PFSK-1 (cell line): ENCODE results near the gene LCP2.

Source experiments
- FOXP2 ChIP-seq: optimal IDR thresholded peaks from 2 replicates; pipeline ENCODE3; 2011; ENCODE audit warnings: borderline replicate concordance, control low read depth, inconsistent platforms; ENCODE audit not compliant: insufficient read depth; ENCODE audit errors: extremely low read length, extremely low read depth
- POLR2AphosphoS5 ChIP-seq: IDR thresholded peaks from 2 replicates; pipeline ENCODE4 v1.6.1; 2012; ENCODE audit warnings: low read depth, mild to moderate bottlenecking, control low read depth, low read length, moderate library complexity
- REST ChIP-seq, 2 experiments: IDR thresholded peaks; 2 replicates each; pipeline versions ENCODE4 v1.6.1 to v1.8.0; 2011 to 2012; ENCODE audit warnings: low read depth in 2 of 2, low read length in 2 of 2, control low read depth in 1 of 2, inconsistent platforms in 1 of 2, mild to moderate bottlenecking in 1 of 2, moderate library complexity in 1 of 2; ENCODE audit not compliant: insufficient read depth in 1 of 2
- SIN3A ChIP-seq: IDR thresholded peaks from 2 replicates; pipeline ENCODE4 v1.6.1; 2012; ENCODE audit warnings: mild to moderate bottlenecking, low read length, moderate library complexity, borderline replicate concordance; ENCODE audit not compliant: insufficient read depth
- TAF1 ChIP-seq: IDR thresholded peaks from 2 replicates; pipeline ENCODE4 v1.6.1; 2012; ENCODE audit warnings: low read length, control low read depth, borderline replicate concordance; ENCODE audit not compliant: insufficient read depth

LCP2 gene

GRCh38 chr5:170251462-170251861, 46.1 kb downstream of the LCP2 start:
- TF ChIP-seq REST (IDR thresholded peaks at IDR 0.05; ENCODE audit: insufficient read depth in 1 of 2, low read depth in 2 of 2, low read length in 2 of 2) (no peak), POLR2AphosphoS5 (no peak), TAF1 (no peak), FOXP2 (no peak), SIN3A (no peak)

DNA sequence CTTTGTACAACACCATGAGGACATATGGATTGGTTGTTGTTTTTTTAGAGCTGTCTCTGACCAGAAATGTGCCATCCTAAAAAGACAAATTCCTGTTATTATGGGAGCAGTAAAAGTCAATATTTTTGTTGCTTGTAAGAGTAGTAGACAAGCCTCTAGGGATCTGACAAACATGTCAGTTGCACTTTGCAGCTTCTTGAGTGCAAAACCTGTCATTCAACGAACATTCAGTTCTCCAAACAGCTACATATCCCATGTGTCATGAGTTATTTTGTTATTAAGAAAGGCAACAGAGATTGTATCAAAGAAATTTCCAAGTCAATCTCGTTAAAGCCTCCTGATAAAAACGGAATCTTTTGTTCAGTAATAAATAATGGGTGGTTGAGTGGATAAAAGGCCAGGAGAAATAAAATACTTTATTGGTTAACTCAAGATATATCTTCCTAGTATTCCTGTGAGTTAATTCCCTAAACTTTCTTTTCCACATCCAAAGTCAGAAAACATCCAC, 46.7 kb downstream of the LCP2 start:
- no peak for TF ChIP-seq SIN3A
- no peak for TF ChIP-seq POLR2AphosphoS5
- TF ChIP-seq FOXP2 = no peak
- no peak for TF ChIP-seq TAF1
- TF ChIP-seq REST (IDR thresholded peaks at IDR 0.05; ENCODE audit: insufficient read depth in 1 of 2, low read depth in 2 of 2, low read length in 2 of 2) = no peak

DNA sequence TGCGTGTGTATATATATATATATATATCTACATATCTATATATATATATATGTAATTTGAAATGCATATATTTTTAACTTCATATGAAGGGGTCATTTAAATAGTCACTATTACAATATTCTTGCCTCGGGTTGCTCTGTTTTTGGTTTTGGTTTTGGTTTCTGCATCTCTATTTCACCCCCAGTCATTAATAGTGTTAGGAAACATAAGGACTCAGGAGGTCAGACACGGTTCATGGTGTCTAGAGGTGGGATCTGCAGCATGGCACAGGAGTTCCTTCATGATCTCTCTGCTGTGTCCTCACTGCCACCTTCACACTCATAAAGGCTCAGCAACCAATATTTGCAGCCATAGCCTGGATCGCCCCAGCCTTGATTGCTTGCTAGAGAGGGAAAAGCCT, 48.2 kb downstream of the LCP2 start:
- TF ChIP-seq SIN3A (no peak), REST (IDR thresholded peaks at IDR 0.05; ENCODE audit: insufficient read depth in 1 of 2, low read depth in 2 of 2, low read length in 2 of 2) (no peak), TAF1 (no peak), POLR2AphosphoS5 (no peak), FOXP2 (no peak)

DNA sequence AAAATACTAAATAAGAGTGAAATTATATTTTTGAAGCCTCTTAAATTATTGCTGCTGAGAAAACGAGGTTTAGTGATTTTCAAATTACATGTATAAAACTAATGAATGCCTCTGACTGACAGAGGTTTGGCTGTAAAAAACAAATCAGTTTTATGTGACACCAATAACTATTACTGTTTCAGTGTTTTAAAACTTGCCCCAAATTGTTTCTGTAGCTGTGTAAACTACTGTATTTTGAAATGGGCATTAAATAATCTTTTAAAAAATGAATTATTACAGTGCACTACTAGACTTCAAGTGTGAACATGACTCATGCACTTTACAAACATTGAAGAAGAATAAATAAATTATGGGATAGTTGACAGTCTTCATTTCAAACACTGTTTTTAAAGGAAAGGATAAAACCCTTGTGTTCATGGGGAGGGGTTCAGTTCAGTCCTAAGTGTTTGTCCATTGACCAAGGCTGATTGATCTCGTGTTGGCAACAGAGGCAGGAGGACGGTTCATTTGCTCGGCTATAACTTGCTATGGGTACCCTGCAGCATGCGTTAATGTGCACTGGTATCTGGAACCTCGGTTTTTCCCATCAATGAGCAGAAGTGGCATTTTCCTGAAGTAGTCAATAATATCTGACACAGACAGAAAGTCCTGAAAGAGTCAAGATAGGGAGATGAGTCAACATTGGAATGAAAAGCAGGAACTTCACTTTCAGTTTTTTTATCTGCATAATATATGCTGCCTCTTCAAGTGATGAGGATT, 49.2 kb downstream of the LCP2 start:
- TF ChIP-seq POLR2AphosphoS5 = no peak
- no peak for TF ChIP-seq SIN3A
- TF ChIP-seq FOXP2 = no peak
- no peak for TF ChIP-seq REST (IDR thresholded peaks at IDR 0.05; ENCODE audit: insufficient read depth in 1 of 2, low read depth in 2 of 2, low read length in 2 of 2)
- TF ChIP-seq TAF1 = no peak

GRCh38 chr5:170247363-170247762, 50.2 kb downstream of the LCP2 start:
- TF ChIP-seq FOXP2 = no peak
- TF ChIP-seq REST (IDR thresholded peaks at IDR 0.05; ENCODE audit: insufficient read depth in 1 of 2, low read depth in 2 of 2, low read length in 2 of 2) = no peak
- TF ChIP-seq POLR2AphosphoS5 = no peak
- TF ChIP-seq SIN3A = no peak
- TF ChIP-seq TAF1 = no peak
